Left lobe of liver (tissue), 2 donors: Measurements from ENCODE around the gene SLC38A10. TPM values are rescaled to one million over a fixed set of nuclear protein-coding genes. Genes with fewer than 3 reads are reported as not detected.

Source experiments
- ATAC-seq: fragments of 200-7000 bp; cut with Tn5 transposase; one replicate; pipeline ENCODE4 v1.9.1; 2020; ENCODE audit warnings: mild to moderate bottlenecking, moderate library complexity
- DNase-seq: peaks from one replicate; pipeline ENCODE4 v3.0.0-alpha.2; 2020; ENCODE audit warnings: low spot score
- total RNA-seq: library from RNA; stranded (reverse); gene quantifications from one replicate; pipeline ENCODE4 v1.2.1, GENCODE V29; 2021
- donor health status: DM: no; HTN: no; CAD: no; lungs with moderate emphysema.
- donor health status: DM: no; HTN: yes; CAD: no.

Gene SLC38A10
- total RNA-seq, 1 donor from 2014 or later, result 101 TPM

GRCh38 chr17:81258292-81258691 lies 36.8 kb downstream of the SLC38A10 start:
- no peak for DNase-seq
- ATAC-seq, result no peak

GRCh38 chr17:81257533-81257932 lies 37.6 kb downstream of the SLC38A10 start:
- ATAC-seq (no peak), DNase-seq (no peak)

GRCh38 chr17:81256616-81257015 lies 38.5 kb downstream of the SLC38A10 start:
- no peak for ATAC-seq
- no peak for DNase-seq

GRCh38 chr17:81254955-81255717 lies 40.0 kb downstream of the SLC38A10 start:
- peak; percentile 79 for ATAC-seq
- DNase-seq, result peak; percentile 84

GRCh38 chr17:81253358-81254131 lies 41.6 kb downstream of the SLC38A10 start:
- DNase-seq (no peak), ATAC-seq (peak; percentile 48)

- ATAC-seq, result no peak
- no peak for DNase-seq
Observed at GRCh38 chr17:81252987-81253329, 42.1 kb downstream of the SLC38A10 start.

- DNase-seq (no peak), ATAC-seq (no peak)
Observed at GRCh38 chr17:81252326-81252986, 42.7 kb downstream of the SLC38A10 start.

GRCh38 chr17:81251709-81252301 lies 43.3 kb downstream of the SLC38A10 start:
- ATAC-seq (no peak), DNase-seq (no peak)

- no peak for DNase-seq
- no peak for ATAC-seq
Observed at GRCh38 chr17:81251094-81251708, 43.9 kb downstream of the SLC38A10 start.

- no peak for DNase-seq
- no peak for ATAC-seq
Observed at GRCh38 chr17:81250286-81251093, 44.6 kb downstream of the SLC38A10 start.

- DNase-seq (no peak), ATAC-seq (no peak)
Observed at GRCh38 chr17:81249223-81250040, 45.7 kb downstream of the SLC38A10 start.

GRCh38 chr17:81248649-81249048 lies 46.5 kb downstream of the SLC38A10 start:
- ATAC-seq (no peak), DNase-seq (no peak)

- ATAC-seq (no peak), DNase-seq (no peak)
Observed at GRCh38 chr17:81247339-81247990, 47.6 kb downstream of the SLC38A10 start.

GRCh38 chr17:81246679-81247338 lies 48.3 kb downstream of the SLC38A10 start:
- no peak for DNase-seq

GRCh38 chr17:81246343-81246670 lies 48.8 kb downstream of the SLC38A10 start:
- DNase-seq, result no peak
- ATAC-seq, result peak; percentile 1

More at GRCh38 chr17:81246679-81247338, 48.3 kb downstream of the SLC38A10 start:
- no peak for ATAC-seq

GRCh38 chr17:81245665-81246342 lies 49.3 kb downstream of the SLC38A10 start:
- DNase-seq (no peak), ATAC-seq (peak; percentile 56)

- ATAC-seq (peak; percentile 70), DNase-seq (no peak)
Observed at GRCh38 chr17:81245024-81245664, 50.0 kb downstream of the SLC38A10 start.
